Fibroblast of peridontal ligament (primary cell): ENCODE results near the gene HIVEP3.

ENCODE experiments used
- DNase-seq: peaks from one replicate; pipeline ENCODE4 v3.0.0-alpha.2; 2010; ENCODE audit errors: extremely low read depth

HIVEP3 gene

DNA sequence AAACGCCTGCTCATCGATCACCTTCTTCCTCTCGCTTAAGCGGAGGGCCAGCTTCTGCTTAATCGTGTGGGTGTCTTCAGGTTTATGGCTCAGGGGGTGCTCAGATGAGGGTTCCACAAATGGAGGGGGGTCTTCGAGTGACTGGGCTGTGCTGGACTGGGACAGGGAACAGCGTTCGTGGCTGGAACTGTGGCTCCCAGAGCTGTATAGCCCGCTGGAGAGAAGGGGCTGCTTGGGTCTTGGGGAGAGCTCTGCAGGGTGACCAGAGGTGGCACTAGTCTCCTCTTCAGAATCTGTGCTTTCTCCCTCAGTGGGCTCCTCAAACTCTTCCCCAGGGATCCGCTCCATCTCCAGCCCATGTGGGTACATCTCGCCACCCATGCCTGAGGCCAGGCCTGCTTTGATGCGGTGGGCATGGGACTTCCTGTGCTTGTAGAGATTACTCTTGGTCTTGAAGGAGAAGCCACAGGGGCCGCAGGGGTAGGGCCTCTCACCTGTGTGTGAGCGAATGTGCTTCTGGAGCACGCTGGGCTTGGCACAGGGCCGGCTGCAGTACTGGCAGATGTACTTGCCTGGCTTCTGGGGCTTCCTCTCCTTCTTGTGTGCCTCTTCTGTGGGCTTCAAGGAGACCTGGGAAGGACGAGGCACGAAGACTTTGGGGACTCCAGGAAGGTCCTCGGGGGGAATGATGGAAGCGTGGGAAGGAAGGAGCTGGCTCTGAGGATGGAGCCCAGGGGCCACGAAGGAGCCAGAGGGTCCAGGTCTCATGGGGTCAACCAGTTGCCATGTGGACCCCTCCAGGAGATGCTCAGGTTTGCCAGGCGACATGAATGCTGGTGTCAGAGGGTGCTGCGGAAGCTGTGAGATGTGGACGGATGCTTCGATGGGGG lies 334.8 kb downstream of the HIVEP3 start:
- no peak for DNase-seq

GRCh38 chr1:41582851-41583657 lies 335.7 kb downstream of the HIVEP3 start:
- DNase-seq, result no peak

GRCh38 chr1:41582351-41582750 lies 336.4 kb downstream of the HIVEP3 start:
- no peak for DNase-seq

GRCh38 chr1:41582004-41582325 lies 336.8 kb downstream of the HIVEP3 start:
- no peak for DNase-seq

- no peak for DNase-seq
Measured at GRCh38 chr1:41581216-41582003, 337.3 kb downstream of the HIVEP3 start.

- no peak for DNase-seq
Measured at GRCh38 chr1:41580520-41581172, 338.1 kb downstream of the HIVEP3 start.

GRCh38 chr1:41580021-41580420 lies 338.7 kb downstream of the HIVEP3 start:
- DNase-seq, result no peak

- peak; percentile 21 for DNase-seq
Measured at GRCh38 chr1:41578712-41579335, 339.9 kb downstream of the HIVEP3 start.

- peak; percentile 43 for DNase-seq
Measured at GRCh38 chr1:41576620-41577019, 342.1 kb downstream of the HIVEP3 start.

DNA sequence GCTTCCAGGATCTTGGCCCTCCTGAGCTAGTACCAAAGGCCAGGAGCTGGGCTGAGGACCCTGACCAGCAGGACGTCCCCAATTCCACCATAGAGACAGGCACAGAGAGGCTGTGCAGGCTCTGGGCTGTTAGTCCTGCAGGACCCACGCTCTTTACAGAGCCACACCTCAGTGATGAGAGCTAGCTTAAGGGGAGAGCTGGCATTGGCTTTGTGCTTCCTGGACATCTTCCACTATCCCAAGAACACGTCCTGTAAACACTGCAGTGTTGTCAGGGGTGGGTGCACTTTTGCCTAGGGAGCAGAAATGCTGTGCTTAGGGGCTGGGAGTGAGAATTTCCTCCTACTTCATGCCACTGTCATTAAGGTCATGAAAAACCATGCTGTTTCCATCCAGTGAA lies 342.5 kb downstream of the HIVEP3 start:
- DNase-seq, result no peak

- no peak for DNase-seq
Measured at GRCh38 chr1:41574842-41575241, 343.9 kb downstream of the HIVEP3 start.

DNA sequence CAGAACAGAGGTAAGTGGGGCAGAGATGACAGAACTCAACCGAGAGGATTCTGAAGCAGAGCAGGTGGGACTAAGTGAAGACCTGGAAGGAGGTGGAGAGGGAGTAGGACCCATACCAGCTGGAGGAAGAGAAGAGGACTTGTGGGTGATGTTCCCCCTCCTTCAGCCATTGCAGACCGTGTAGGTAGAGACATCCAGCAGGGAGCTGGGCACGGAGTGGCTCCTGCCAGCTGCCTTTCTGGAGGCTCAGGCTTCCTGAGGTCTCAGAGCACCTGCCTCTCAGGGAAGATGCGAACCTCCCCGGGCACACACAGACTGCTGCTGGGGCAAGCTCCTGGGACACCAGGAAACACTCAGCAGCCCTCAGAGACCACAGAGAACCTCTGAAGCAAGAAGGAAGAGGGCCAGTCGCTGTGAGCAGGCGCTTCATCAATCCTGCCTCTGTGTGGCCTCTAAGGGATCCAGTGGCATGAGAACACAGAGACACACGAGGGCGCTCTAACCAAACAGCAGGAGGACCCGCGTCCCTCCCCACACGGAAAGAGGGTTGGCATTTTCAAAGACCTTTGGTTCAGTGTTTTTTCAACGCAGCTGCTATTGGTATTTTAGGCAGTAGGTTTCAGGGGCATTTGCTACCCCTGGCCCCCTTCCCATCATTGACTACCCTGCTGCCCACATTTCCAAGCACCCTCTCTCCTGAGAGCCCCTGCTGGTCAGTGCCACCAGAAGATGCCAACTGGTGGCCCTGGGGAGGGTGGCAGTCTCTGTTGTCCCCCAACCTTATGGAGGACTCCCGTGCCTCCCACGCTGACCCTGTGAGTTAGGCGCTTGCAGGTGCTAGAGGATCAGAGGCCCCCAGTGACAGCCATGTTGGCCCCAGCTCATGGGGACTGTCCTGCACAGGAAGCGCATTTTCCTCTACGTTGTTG lies 344.7 kb downstream of the HIVEP3 start:
- peak; percentile 88 for DNase-seq

GRCh38 chr1:41573194-41573593 lies 345.5 kb downstream of the HIVEP3 start:
- DNase-seq, result no peak

DNA sequence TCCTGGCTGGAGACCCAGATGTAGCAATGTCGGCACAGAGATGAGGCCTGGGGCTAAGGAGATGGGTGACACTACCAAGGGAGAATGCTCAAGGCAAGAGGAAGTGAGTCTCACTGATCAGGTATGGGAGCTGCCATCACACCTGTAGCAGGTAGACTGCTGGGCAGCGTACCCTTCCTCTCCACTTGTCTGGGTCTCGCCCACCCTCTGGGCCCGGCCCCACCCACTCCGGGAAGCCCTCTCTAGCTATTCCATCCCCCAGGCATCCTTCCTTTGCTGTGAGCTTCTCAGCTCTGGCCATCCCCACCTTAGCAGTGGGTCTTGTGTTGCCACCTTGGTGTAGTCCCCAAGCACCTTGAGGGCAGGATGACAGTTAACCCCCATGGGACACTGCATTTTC lies 346.5 kb downstream of the HIVEP3 start:
- no peak for DNase-seq

DNA sequence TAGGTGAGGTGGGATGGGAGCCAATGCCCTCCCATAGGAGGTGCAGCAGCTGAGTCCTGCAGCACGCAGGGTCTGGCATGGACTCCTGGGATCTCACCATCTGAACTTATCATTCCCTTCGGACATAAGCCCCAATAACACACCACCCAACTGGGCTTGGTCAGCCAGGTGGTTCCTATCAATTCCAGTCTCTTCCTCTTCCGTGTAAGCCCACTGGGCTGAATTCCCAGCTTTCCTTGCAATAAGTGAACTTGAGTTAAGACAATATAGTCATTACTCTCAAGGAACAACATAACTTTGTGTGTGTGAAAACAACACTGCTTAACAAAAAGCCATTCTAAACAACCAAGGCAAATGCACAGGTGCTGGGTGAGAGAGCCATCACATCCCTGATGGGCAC lies 347.7 kb downstream of the HIVEP3 start:
- no peak for DNase-seq

DNA sequence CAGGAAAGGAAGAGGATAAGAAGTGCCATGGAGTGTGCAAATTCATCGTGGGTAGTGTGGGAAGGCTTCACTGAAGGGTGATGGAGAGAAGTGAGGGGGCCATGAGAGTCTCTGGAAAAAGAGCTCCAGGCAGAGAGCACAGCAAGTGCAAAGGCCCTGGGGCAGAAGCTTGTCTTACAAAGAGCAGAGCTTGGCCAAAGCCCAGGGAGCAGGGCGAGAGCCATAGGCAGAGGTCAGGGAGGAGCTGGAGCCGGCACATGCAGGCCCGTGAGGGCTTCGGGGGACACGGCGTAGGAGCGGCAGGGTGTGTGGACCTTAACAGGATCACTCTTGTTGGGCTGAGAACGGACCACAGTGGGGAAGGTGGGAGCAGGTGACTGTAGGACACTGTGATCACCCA lies 350.5 kb downstream of the HIVEP3 start:
- no peak for DNase-seq

GRCh38 chr1:41566969-41567368 lies 351.8 kb downstream of the HIVEP3 start:
- no peak for DNase-seq

GRCh38 chr1:41566274-41566885 lies 352.3 kb downstream of the HIVEP3 start:
- DNase-seq, result no peak

GRCh38 chr1:41564741-41565475 lies 353.8 kb downstream of the HIVEP3 start:
- DNase-seq, result no peak
